Adipocyte (in vitro differentiated cells): ENCODE measurements around the gene TIMD4.
A peak's percentile ranks its signal among the peaks of the same experiment; 100 is the strongest.
"Not testable (repeated sequence)": the region's sequence is repeated elsewhere in the genome, so short reads cannot be mapped to it uniquely, and the experiment has no call there.

ENCODE experiments used
- DNase-seq: peaks from one replicate; pipeline ENCODE4 v3.0.0-alpha.2; 2015; ENCODE audit warnings: low read depth
- H3K27me3 ChIP-seq: replicated peaks from 2 replicates; pipeline ENCODE4 v1.7.0; 2013; ENCODE audit warnings: mild to moderate bottlenecking, low read length, moderate library complexity; ENCODE audit not compliant: control insufficient read depth, insufficient read depth
- H3K36me3 ChIP-seq: 2 replicates; pipeline ENCODE4 v1.7.0; 2013; ENCODE audit warnings: low read length, mild to moderate bottlenecking, moderate library complexity; ENCODE audit not compliant: control insufficient read depth, insufficient read depth, severe bottlenecking
- H3K4me1 ChIP-seq: 2 replicates; pipeline ENCODE4 v1.7.0; 2013; ENCODE audit warnings: mild to moderate bottlenecking, low read length, moderate library complexity; ENCODE audit not compliant: control insufficient read depth, insufficient read depth
- H3K4me3 ChIP-seq: 2 replicates; pipeline ENCODE4 v1.7.0; 2013; ENCODE audit warnings: mild to moderate bottlenecking, low read length, moderate library complexity
- H3K9ac ChIP-seq: 2 replicates; pipeline ENCODE4 v1.7.0; 2013; ENCODE audit warnings: mild to moderate bottlenecking, low read length, moderate library complexity
- H3K9me3 ChIP-seq: 2 replicates; pipeline ENCODE4 v1.7.0; 2013; ENCODE audit warnings: mild to moderate bottlenecking, low read length, moderate library complexity; ENCODE audit not compliant: control insufficient read depth

TIMD4 gene

DNA sequence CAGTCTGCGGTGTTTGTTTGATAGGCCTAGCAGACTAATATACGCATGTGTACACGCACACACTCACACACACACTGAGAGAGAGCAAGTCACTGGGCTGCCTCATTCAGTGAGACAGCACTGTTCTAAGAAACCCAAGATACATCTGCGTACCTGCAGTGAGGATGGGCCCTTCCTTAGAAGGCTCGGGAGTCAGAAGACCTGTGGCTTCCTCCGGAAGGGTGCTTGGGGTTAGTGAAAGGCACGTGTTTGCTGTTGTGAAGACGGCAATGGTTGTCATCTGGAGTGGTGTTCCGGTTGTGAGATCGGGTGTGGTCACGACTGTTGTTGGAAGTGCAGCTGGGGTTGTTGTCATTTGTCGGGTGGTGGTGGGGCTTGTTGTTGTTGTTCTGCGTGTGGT is 11.7 kb downstream of the TIMD4 start:
- no peak overlapping the region for H3K4me3 ChIP-seq
- H3K27me3 ChIP-seq: no peaks in the 10 kb centered on the region
- DNase-seq: no peak
- H3K4me1 ChIP-seq: no peaks in the 10 kb centered on the region
- H3K36me3 ChIP-seq: no peaks in the 10 kb centered on the region
- H3K9ac ChIP-seq: no peak overlapping the region
- H3K9me3 ChIP-seq: no peaks in the 10 kb centered on the region

DNA sequence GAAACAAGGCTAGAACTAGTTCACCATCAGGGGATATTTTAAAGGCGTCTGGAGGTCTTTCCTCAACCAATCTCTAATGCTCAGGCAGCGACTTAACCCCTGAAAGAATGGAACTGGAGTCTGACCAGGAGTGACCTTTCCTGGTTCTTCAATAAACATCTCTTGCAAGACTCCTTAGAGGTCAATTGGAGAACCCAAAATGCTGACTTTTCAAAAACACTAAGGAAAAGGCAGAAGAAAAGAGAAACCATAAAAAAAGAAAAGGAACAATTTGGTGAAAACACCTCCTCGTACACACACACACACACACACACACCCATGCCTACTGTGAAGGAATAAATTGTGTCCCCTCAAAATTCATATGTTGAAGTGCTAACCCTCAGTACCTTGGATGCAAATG is 12.3 kb downstream of the TIMD4 start:
- no peaks in the 10 kb centered on the region for H3K36me3 ChIP-seq
- no peaks in the 10 kb centered on the region for H3K9me3 ChIP-seq
- H3K4me1 ChIP-seq: no peaks in the 10 kb centered on the region
- no peaks in the 10 kb centered on the region for H3K27me3 ChIP-seq
- DNase-seq: no peak
- no peak overlapping the region for H3K9ac ChIP-seq
- no peak overlapping the region for H3K4me3 ChIP-seq

DNA sequence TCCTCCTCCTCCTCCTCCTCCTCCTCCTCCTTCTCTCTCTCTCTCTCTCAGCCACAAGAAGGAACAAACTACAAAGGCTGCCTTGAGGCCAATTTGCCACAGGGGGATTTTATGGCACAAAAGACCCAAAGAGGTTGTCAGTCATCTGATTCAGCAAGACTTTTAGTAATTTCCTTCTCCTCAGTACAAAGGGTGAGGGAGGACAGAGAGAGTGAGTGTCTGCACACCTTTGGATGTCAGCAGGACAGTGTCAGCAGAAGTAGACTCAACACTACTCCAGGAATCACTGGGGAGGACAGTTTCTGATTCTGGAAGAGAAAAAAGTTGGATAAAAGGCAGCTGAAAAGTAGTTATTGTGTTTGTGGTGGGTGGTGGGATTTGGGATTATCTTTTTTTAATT is 13.6 kb downstream of the TIMD4 start:
- Histone ChIP-seq H3K27me3 (no peaks in the 10 kb centered on the region), H3K9ac (no peak overlapping the region), H3K4me3 (no peak overlapping the region), H3K9me3 (no peaks in the 10 kb centered on the region), H3K36me3 (no peaks in the 10 kb centered on the region), H3K4me1 (no peaks in the 10 kb centered on the region)
- no peak for DNase-seq

DNA sequence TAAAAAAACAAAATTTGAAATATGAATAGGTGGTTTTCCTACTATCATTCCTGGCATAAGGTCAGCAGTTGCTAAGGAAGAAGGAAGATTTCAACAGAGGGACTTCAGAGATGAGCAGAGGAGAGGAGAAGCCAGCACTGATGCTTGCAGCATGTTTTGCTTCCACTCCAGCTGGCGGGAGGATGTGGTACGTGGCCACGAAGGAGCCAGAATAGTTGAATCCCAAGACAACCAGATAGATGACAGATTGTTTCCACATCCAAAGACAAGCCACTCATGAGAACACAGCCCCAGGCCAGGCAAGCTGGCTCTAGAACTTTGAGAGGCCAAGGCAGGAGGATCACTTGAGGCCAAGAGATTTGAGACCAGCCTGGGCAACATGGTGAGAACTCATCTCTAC is 15.1 kb downstream of the TIMD4 start:
- Histone ChIP-seq H3K9ac (no peak overlapping the region), H3K27me3 (no peaks in the 10 kb centered on the region)

DNA sequence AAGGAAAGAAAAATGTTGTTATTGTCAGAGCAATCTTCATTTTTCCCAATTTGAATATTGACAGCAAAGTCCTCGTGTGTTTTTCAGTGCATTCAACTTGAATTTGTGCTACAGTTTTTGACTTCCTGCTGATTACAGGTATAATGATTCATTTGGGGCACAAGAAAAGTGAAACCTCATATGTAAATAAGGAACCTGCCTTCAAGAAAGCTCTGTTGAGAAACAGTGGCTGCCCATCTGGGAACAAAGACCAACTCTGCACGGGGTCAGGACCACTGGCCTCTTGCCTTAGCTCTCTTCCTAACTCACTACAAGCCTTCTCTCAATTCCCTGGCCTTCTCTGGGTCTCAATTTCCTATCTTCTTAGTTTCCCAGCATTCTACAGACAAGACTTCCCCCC is 21.0 kb downstream of the TIMD4 start:
- Histone ChIP-seq H3K27me3 (no peaks in the 10 kb centered on the region), H3K4me1 (no peaks in the 10 kb centered on the region), H3K9ac (no peak overlapping the region), H3K36me3 (no peaks in the 10 kb centered on the region), H3K4me3 (no peak overlapping the region), H3K9me3 (no peaks in the 10 kb centered on the region)
- DNase-seq: no peak

More for the DNA sequence above, 15.1 kb downstream of the TIMD4 start:
- DNase-seq: no peak
- H3K36me3 ChIP-seq: no peaks in the 10 kb centered on the region
- no peaks in the 10 kb centered on the region for H3K4me1 ChIP-seq
- no peaks in the 10 kb centered on the region for H3K9me3 ChIP-seq
- no peak overlapping the region for H3K4me3 ChIP-seq

DNA sequence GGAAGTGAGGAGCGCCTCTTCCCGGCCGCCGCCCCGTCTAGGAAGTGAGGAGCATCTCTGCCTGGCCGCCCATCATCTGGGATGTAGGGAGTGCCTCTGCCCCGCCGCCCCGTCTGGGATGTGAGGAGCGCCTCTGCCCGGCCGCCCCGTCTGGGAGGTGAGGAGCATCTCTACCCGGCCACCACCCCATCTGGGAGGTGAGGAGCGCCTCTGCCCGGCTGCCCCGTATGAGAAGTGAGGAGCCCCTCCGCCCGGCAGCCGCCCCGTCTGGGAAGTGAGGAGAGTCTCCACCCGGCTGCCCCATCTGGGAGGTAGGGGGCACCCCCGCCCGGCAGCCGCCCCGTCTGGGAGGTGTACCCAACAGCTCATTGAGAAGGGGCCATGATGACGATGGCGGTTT is 22.6 kb downstream of the TIMD4 start:
- H3K9ac ChIP-seq, H3K4me1 ChIP-seq, H3K4me3 ChIP-seq, DNase-seq, H3K9me3 ChIP-seq, H3K36me3 ChIP-seq, H3K27me3 ChIP-seq: not testable (repeated sequence)

DNA sequence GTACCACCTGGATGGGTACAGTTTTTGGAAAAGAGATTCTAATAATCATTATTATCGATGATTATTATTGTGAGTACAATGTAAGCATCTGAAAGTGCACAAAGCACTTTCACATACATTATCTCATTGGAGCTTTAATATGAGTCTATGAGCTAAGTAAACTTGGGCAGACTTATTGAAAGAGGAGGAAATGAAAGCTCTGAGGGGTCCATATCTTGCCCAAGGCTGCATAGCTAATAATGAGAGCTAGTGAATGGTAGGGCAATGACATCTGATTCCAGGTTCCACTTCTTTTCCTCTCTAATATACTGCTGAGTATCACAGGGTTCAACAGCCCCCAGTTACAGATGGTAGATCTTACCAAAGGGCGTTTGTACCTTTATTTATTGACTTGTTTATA is 26.1 kb downstream of the TIMD4 start:
- Histone ChIP-seq H3K4me3 (no peak overlapping the region), H3K9ac (no peak overlapping the region), H3K9me3 (no peaks in the 10 kb centered on the region), H3K4me1 (no peaks in the 10 kb centered on the region), H3K27me3 (no peaks in the 10 kb centered on the region), H3K36me3 (no peaks in the 10 kb centered on the region)
- DNase-seq: no peak

DNA sequence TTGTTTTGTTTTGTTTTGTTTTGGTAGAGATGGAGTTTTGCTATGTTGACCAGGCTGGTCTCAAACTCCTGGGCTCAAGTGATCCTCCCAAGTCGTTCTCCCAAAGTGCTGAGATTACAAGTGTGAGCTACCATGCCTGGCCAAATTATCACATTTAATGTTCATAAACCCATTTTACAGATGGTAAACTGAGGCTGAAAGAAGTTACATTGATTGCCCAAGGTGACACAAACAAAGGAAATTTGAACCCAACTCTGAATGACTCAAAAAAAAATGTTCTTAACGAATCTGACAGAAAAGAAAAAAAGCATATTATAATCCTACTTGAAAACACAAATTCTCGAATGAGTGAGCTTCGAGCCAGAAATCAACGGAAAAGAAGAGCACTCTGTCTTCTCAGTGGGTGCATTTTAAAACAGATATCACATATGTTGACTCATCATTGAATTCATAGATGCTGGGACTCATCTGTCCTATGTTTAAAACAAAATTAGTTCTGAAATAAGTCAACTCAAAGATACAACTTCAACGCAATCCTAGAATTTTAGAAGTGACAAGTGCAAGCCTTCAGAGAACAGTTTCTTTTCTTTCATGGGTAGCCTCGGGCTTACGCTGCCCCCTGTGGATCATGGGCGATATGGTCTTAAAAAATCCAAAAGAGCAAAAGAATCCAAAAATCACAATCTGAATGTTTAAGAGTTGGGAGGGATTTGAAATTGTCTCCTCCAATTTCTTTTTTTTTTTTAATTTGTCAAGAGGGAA is 28.4 kb downstream of the TIMD4 start:
- Histone ChIP-seq H3K9me3 (no peaks in the 10 kb centered on the region), H3K4me1 (no peaks in the 10 kb centered on the region), H3K36me3 (no peaks in the 10 kb centered on the region), H3K9ac (no peak overlapping the region), H3K4me3 (no peak overlapping the region), H3K27me3 (no peaks in the 10 kb centered on the region)
- peak; percentile 10 for DNase-seq

DNA sequence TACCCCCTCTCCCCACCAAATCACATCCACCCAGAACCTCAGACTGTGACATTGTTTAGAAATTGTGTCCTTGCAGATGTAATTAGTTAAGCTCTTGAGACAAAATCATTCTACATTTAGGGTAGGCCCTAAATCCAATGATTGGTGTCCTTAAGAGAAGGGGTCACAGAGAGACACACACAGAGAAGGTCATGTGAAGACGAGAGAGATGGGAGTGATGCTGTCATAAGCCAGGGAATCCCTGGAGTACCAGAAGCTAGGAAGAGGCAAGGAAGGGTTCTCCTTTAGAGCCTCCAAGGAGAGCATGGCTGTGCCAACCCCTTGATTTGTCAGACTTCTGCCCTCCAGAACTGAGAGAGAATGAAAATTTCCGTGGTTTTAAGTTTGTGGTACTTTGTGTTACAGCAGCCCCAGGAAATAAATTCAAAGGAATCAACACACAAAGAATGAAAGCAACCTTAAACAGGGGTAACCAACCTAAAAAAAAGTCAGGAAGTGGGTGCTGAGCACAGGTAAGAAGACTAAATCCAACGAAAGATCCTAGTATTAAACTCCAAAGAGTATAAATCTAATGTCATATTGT is 33.6 kb downstream of the TIMD4 start:
- Histone ChIP-seq H3K27me3 (no peaks in the 10 kb centered on the region), H3K9ac (no peak overlapping the region), H3K36me3 (no peaks in the 10 kb centered on the region), H3K9me3 (no peaks in the 10 kb centered on the region), H3K4me3 (no peak overlapping the region), H3K4me1 (peaks cover 7% of the 10 kb centered on the region)
- no peak for DNase-seq

DNA sequence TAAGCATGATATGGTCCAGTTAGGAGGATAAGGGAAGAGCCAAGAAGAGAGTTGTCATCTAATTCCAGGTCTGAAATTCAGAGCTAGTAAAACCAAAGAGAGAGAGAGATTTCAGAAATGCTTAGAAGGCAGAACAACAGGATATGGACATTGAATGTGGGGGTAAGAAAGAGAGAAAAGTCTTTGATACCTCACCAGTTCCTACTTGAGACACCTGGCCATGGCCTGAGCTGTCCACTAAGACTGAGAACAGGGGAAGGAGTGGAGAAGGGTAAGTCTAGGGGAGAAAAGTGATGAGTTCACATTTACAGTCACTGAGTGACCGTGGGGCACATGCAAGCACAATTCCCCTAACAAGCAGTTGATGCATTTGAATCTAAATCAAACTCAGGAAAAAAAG is 35.5 kb downstream of the TIMD4 start:
- DNase-seq: no peak
- H3K9me3 ChIP-seq: no peaks in the 10 kb centered on the region
- H3K9ac ChIP-seq: no peak overlapping the region
- peaks cover 7% of the 10 kb centered on the region for H3K4me1 ChIP-seq
- no peak overlapping the region for H3K4me3 ChIP-seq
- no peaks in the 10 kb centered on the region for H3K27me3 ChIP-seq
- H3K36me3 ChIP-seq: no peaks in the 10 kb centered on the region

DNA sequence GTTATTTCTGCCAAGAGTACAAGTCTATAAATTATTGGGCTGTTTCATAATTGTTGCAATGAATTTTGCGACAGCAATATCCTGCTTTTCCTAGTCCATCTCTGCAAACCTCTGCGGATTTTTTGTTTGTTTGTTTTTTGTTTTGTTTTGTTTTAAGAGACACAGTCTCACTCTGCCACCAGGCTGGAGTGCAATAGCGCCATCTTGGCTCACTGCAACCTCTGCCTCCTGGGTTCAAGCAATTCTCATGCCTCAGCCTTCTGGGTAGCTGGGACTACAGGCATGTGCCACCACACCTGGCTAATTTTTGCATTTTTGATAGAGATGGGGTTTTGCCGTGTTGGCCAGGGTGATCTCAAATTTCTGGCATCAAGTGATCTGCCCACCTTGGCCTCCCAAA is 37.3 kb downstream of the TIMD4 start:
- not testable (repeated sequence) for H3K4me3 ChIP-seq, H3K9me3 ChIP-seq, H3K36me3 ChIP-seq, H3K27me3 ChIP-seq, H3K9ac ChIP-seq, DNase-seq
- peaks cover 12% of the 10 kb centered on the region for H3K4me1 ChIP-seq
